Sigmoid colon (tissue), 7 donors: ENCODE results near the gene CRYGA. TPM values are rescaled to one million over a fixed set of nuclear protein-coding genes. Genes with fewer than 3 reads are reported as not detected.

Experiments used
- DNase-seq: peaks from one replicate; pipeline ENCODE4 v3.0.0-alpha.2; 2019
- H3K27ac ChIP-seq, 4 donors: fragments of 200-600 bp; sonication (generic); one replicate each; pipeline ENCODE4 v1.5.1; 2016 to 2019; ENCODE audit warnings: mild to moderate bottlenecking in 1 of 4
- H3K27me3 ChIP-seq, 3 donors: fragments of 200-600 bp; sonication (generic); one replicate each; pipeline ENCODE4 v1.5.1; 2019; ENCODE audit warnings: mild to moderate bottlenecking in 1 of 3
- H3K36me3 ChIP-seq, 4 donors: fragments of 200-600 bp; sonication (generic); one replicate each; pipeline ENCODE4 v1.5.1; 2016 to 2019
- H3K4me1 ChIP-seq, 4 donors: fragments of 200-600 bp; sonication (generic); one replicate each; pipeline ENCODE4 v1.5.1; 2017 to 2019
- H3K4me3 ChIP-seq, 4 donors: fragments of 200-600 bp; sonication (generic); one replicate each; pipeline ENCODE4 v1.5.1; 2017 to 2019; ENCODE audit warnings: mild to moderate bottlenecking in 2 of 4, moderate library complexity in 1 of 4
- H3K9me3 ChIP-seq, 4 donors: fragments of 200-600 bp in 3 of 4; sonication (generic) in 3 of 4; one replicate each; pipeline versions ENCODE4 v1.5.1 to v1.6.1; 2013 to 2019
- EP300 ChIP-seq, 4 donors: sonication (generic); formaldehyde crosslinking; IDR thresholded peaks; one replicate each; pipeline ENCODE4 v1.6.1; 2017; ENCODE audit warnings: antibody characterized with exemption in 4 of 4
- POLR2A ChIP-seq, 2 donors: fragments of 450-650 bp; IDR thresholded peaks; one replicate each; pipeline ENCODE4 v1.6.1; 2016; ENCODE audit warnings: antibody characterized with exemption in 2 of 2, mild to moderate bottlenecking in 2 of 2, moderate library complexity in 2 of 2
- POLR2AphosphoS5 ChIP-seq, 4 donors: sonication (generic); formaldehyde crosslinking; IDR thresholded peaks; one replicate each; pipeline ENCODE4 v1.6.1; 2017; ENCODE audit warnings: antibody characterized with exemption in 4 of 4
- WGBS, 2 donors: extraction: QIAGEN DNeasy Blood & Tissue Kit; methylation state at CpG; one replicate each; pipeline ENCODE4 v1.1.7; 2013; 5-methylcytosine and 5-hydroxymethylcytosine counted together
- intact Hi-C: fragments of 100-400 bp; cut with DNase I; formaldehyde crosslinking; loops from one replicate; pipeline ENCODE4 v1.15.1; 2023
- polyA plus RNA-seq, 3 donors: library from polyadenylated mRNA; stranded (reverse); fragments of 200-250 nt; gene quantifications; one replicate each; pipeline ENCODE4 v1.2.3, GENCODE V29; 2013
- total RNA-seq, 4 donors: library from RNA; depleted of rRNA; stranded (reverse); fragments of >200 nt; gene quantifications; one replicate each; pipeline ENCODE4 v1.1.0, GENCODE V29; 2016
- TF ChIP-seq, protein P1 (sequence below), 4 experiments: fragments of 450-650 bp in 3 of 4; fragments of 200-600 bp in 1 of 4; IDR thresholded peaks; one replicate each; pipeline ENCODE4 v1.5.1; 2016 to 2019; ENCODE audit warnings: antibody characterized with exemption in 4 of 4, mild to moderate bottlenecking in 3 of 4, moderate library complexity in 2 of 4
- donor health status: healthy with polysubstance abuse.
- donor health status: Bipolar disorder and iron deficiency.
- donor health status: healthy.

The CRYGA gene
- total and polyA plus RNA-seq, 7 donors = not detected

GRCh38 chr2:208172125-208172524, 8.7 kb upstream of the CRYGA start:
- Histone ChIP-seq H3K27me3 (no peaks in the 10 kb centered on the region), H3K36me3 (no peaks in the 10 kb centered on the region), H3K27ac (no peak overlapping the region), H3K4me1 (peaks cover 0 to 7% (median 0%) of the 10 kb centered on the region in 4 donors), H3K4me3 (no peak overlapping the region), H3K9me3 (no peaks in the 10 kb centered on the region)
- TF ChIP-seq POLR2AphosphoS5 (IDR thresholded peaks at IDR 0.05) (no peak), POLR2A (IDR thresholded peaks at IDR 0.05) (no peak), EP300 (IDR thresholded peaks at IDR 0.05) (no peak)
- TF ChIP-seq, protein P1, sequence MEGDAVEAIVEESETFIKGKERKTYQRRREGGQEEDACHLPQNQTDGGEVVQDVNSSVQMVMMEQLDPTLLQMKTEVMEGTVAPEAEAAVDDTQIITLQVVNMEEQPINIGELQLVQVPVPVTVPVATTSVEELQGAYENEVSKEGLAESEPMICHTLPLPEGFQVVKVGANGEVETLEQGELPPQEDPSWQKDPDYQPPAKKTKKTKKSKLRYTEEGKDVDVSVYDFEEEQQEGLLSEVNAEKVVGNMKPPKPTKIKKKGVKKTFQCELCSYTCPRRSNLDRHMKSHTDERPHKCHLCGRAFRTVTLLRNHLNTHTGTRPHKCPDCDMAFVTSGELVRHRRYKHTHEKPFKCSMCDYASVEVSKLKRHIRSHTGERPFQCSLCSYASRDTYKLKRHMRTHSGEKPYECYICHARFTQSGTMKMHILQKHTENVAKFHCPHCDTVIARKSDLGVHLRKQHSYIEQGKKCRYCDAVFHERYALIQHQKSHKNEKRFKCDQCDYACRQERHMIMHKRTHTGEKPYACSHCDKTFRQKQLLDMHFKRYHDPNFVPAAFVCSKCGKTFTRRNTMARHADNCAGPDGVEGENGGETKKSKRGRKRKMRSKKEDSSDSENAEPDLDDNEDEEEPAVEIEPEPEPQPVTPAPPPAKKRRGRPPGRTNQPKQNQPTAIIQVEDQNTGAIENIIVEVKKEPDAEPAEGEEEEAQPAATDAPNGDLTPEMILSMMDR (IDR thresholded peaks at IDR 0.05) = no peak
- intact Hi-C loops = no loop called here
- no peak for DNase-seq
- WGBS, 2 donors = 54 to 64% methylated on average over 4 of the region's 4 CpGs

DNA sequence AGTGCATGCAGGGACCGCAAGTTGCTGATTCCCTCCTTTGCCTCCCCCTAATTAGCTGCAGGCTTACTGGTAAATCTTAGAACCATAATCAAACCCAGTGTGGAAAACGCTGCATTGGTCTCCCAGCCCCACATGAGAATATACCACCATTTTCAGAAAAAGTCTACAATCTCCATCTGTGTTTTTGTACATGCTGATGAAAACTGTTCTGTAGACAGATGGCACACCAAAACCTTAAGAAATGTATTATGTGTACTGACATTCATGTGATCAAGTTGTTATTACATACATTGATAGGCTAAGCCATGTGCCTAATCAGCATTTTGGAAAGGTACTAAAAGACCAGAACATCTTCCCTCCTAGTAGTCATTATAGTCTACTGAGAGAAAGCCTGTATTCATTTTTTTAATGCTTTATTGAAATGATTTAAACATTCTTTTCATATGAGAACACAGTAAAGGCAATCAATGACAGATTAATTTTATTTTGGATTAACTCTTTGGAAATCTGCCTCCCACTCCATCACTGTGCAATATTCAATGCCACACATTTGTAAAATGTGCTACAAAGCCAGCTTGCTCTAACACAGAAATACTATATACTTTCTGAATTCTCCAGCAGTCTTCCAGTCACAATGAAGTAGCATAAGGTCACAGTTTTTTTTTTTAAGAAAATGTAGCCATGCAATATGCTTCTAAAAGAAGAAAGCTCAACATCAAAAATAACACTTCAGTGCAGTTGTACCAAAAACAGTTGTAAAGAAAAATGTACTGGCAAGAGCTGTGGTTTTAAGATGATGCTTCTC, 1.8 kb upstream of the CRYGA start:
- no peaks in the 10 kb centered on the region for H3K9me3 ChIP-seq
- intact Hi-C loops = no loop called here
- 87 to 90% methylated on average over 2 of the region's 2 CpGs for WGBS, 2 donors
- no peak overlapping the region for H3K27ac ChIP-seq
- H3K36me3 ChIP-seq = no peaks in the 10 kb centered on the region
- no peak overlapping the region for H3K4me3 ChIP-seq
- H3K27me3 ChIP-seq = no peaks in the 10 kb centered on the region
- TF ChIP-seq POLR2AphosphoS5 (IDR thresholded peaks at IDR 0.05) (no peak), POLR2A (IDR thresholded peaks at IDR 0.05) (no peak), EP300 (IDR thresholded peaks at IDR 0.05) (no peak)
- TF ChIP-seq, protein P1 (IDR thresholded peaks at IDR 0.05) = no peak
- no peak for DNase-seq
- no peaks in the 10 kb centered on the region for H3K4me1 ChIP-seq

GRCh38 chr2:208156439-208156838, 7.0 kb downstream of the CRYGA start:
- H3K4me1 ChIP-seq = no peaks in the 10 kb centered on the region
- no peak overlapping the region for H3K27ac ChIP-seq
- peaks cover 0 to 2% (median 0%) of the 10 kb centered on the region in 4 donors for H3K9me3 ChIP-seq
- H3K36me3 ChIP-seq = no peaks in the 10 kb centered on the region
- no peak for DNase-seq
- TF ChIP-seq POLR2A (IDR thresholded peaks at IDR 0.05) (no peak), POLR2AphosphoS5 (IDR thresholded peaks at IDR 0.05) (no peak), EP300 (IDR thresholded peaks at IDR 0.05) (no peak)
- TF ChIP-seq, protein P1 (IDR thresholded peaks at IDR 0.05) = no peak
- 66 to 77% methylated on average over 2 of the region's 2 CpGs for WGBS, 2 donors
- no peak overlapping the region for H3K4me3 ChIP-seq
- no peaks in the 10 kb centered on the region for H3K27me3 ChIP-seq
- intact Hi-C loops = no loop called here

GRCh38 chr2:208153156-208153555, 10.2 kb downstream of the CRYGA start:
- no peaks in the 10 kb centered on the region for H3K36me3 ChIP-seq
- TF ChIP-seq, protein P1 (IDR thresholded peaks at IDR 0.05) = no peak
- no peak for TF ChIP-seq EP300 (IDR thresholded peaks at IDR 0.05)
- TF ChIP-seq POLR2A (IDR thresholded peaks at IDR 0.05) = no peak
- no peak for TF ChIP-seq POLR2AphosphoS5 (IDR thresholded peaks at IDR 0.05)
- DNase-seq = no peak
- H3K27me3 ChIP-seq = no peaks in the 10 kb centered on the region
- peaks cover 0 to 2% (median 0%) of the 10 kb centered on the region in 4 donors for H3K9me3 ChIP-seq
- intact Hi-C loops = no loop called here
- no peak overlapping the region for H3K27ac ChIP-seq
- no peak overlapping the region for H3K4me3 ChIP-seq
- no peaks in the 10 kb centered on the region for H3K4me1 ChIP-seq
